ENCODE measurements around the gene NFATC2.
"Not testable (repeated sequence)": the region's sequence is repeated elsewhere in the genome, so short reads cannot be mapped to it uniquely, and the experiment has no call there.

Gene NFATC2

GRCh38 chr20:51473771-51474170 lies 68.7 kb downstream of the NFATC2 start:
- no peak for DNase-seq (ENCODE audit: low spot score)
- FAIRE-seq = no peak

GRCh38 chr20:51473256-51473655 lies 69.3 kb downstream of the NFATC2 start:
- DNase-seq (ENCODE audit: low spot score) = no peak
- no peak for FAIRE-seq

GRCh38 chr20:51470907-51471411 lies 71.6 kb downstream of the NFATC2 start:
- FAIRE-seq (no peak), DNase-seq (ENCODE audit: low spot score) (no peak)

GRCh38 chr20:51470499-51470820 lies 72.1 kb downstream of the NFATC2 start:
- FAIRE-seq (no peak), DNase-seq (ENCODE audit: low spot score) (no peak)

- DNase-seq (ENCODE audit: low spot score) (no peak), FAIRE-seq (no peak)
Observed at GRCh38 chr20:51469578-51470498, 72.7 kb downstream of the NFATC2 start.

- DNase-seq (ENCODE audit: low spot score) = no peak
- no peak for FAIRE-seq
Observed at GRCh38 chr20:51469046-51469445, 73.5 kb downstream of the NFATC2 start.

- FAIRE-seq (no peak), DNase-seq (ENCODE audit: low spot score) (no peak)
Observed at GRCh38 chr20:51468636-51469035, 73.9 kb downstream of the NFATC2 start.

GRCh38 chr20:51467956-51468626 lies 74.4 kb downstream of the NFATC2 start:
- FAIRE-seq = no peak
- no peak for DNase-seq (ENCODE audit: low spot score)

GRCh38 chr20:51463998-51464397 lies 78.5 kb downstream of the NFATC2 start:
- FAIRE-seq = no peak
- DNase-seq (ENCODE audit: low spot score) = no peak

GRCh38 chr20:51463560-51463959 lies 79.0 kb downstream of the NFATC2 start:
- FAIRE-seq (no peak), DNase-seq (ENCODE audit: low spot score) (no peak)

GRCh38 chr20:51462566-51463276 lies 79.8 kb downstream of the NFATC2 start:
- FAIRE-seq (no peak), DNase-seq (ENCODE audit: low spot score) (no peak)

- not testable (repeated sequence) for FAIRE-seq
Observed at GRCh38 chr20:51461846-51462245, 80.7 kb downstream of the NFATC2 start.

GRCh38 chr20:51461306-51461705 lies 81.2 kb downstream of the NFATC2 start:
- FAIRE-seq (no peak), DNase-seq (ENCODE audit: low spot score) (no peak)

More at GRCh38 chr20:51461846-51462245, 80.7 kb downstream of the NFATC2 start:
- DNase-seq (ENCODE audit: low spot score) = not testable (repeated sequence)

- DNase-seq (ENCODE audit: low spot score) (no peak), FAIRE-seq (no peak)
Observed at GRCh38 chr20:51460569-51461265, 81.8 kb downstream of the NFATC2 start.

- no peak for FAIRE-seq
- no peak for DNase-seq (ENCODE audit: low spot score)
Observed at GRCh38 chr20:51460163-51460562, 82.4 kb downstream of the NFATC2 start.

- DNase-seq (ENCODE audit: low spot score) (no peak), FAIRE-seq (no peak)
Observed at GRCh38 chr20:51458751-51459439, 83.6 kb downstream of the NFATC2 start.

- no peak for FAIRE-seq
- DNase-seq (ENCODE audit: low spot score) = no peak
Observed at GRCh38 chr20:51457533-51457932, 85.0 kb downstream of the NFATC2 start.

GRCh38 chr20:51456511-51457509 lies 85.7 kb downstream of the NFATC2 start:
- FAIRE-seq = peak; percentile 94
- DNase-seq (ENCODE audit: low spot score) = peak; percentile 96

GRCh38 chr20:51454250-51454865 lies 88.2 kb downstream of the NFATC2 start:
- FAIRE-seq = no peak

More at GRCh38 chr20:51454250-51454865, 88.2 kb downstream of the NFATC2 start:
- no peak for DNase-seq (ENCODE audit: low spot score)

Data from RCC 7860 (cell line).